ENCODE data around the gene TXNDC15. TPM values are rescaled to one million over a fixed set of nuclear protein-coding genes. Genes with fewer than 3 reads are reported as not detected.

TXNDC15 gene
- total RNA-seq, 1 experiment from 2014 or later = 31.3 TPM

DNA sequence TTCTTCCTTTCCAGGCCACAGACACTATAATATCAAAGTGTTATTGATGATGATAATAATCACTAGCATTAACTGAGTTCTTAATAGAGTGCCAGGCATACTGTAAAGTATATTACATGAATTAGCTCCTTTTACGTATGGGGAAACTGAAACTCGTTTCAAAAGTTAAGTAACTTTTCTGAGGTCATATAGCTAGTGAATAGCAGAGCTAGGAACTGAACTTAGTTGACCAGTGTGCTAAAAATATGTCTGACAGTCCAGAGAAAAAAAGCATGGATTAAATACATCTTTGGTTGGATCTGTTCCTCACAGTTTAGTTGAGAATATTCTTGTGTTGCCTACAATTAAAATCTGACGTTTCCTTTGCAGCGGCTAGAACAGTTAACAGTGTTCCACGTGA, 75.1 kb downstream of the TXNDC15 start:
- Histone ChIP-seq H3K27me3 (ENCODE audit: insufficient read depth, low read length) (no peaks in the 10 kb centered on the region), H3K4me2 (ENCODE audit: insufficient read depth, insufficient read length, low read length) (no peak overlapping the region), H2BK15ac (ENCODE audit: low read depth, low read length) (no peak overlapping the region), H2AFZ (ENCODE audit: low read length) (no peak overlapping the region), H2BK5ac (ENCODE audit: insufficient read length, low read length) (no peak overlapping the region), H4K20me1 (ENCODE audit: control insufficient read depth, insufficient read depth, insufficient read length) (no peaks in the 10 kb centered on the region), H4K91ac (ENCODE audit: insufficient read length, low read depth, low read length) (no peak overlapping the region), H3K79me1 (ENCODE audit: insufficient read depth, low read depth, low read length, poor library complexity, severe bottlenecking) (no peaks in the 10 kb centered on the region), H4K8ac (replicated peaks; ENCODE audit: insufficient read length, low read depth, low read length) (no peak overlapping the region), H3K56ac (ENCODE audit: insufficient read length, low read depth, low read length) (no peak overlapping the region), H4K5ac (ENCODE audit: insufficient read length, low read depth, low read length) (no peak overlapping the region), H2BK20ac (ENCODE audit: low read depth, low read length, poor library complexity, severe bottlenecking) (no peak overlapping the region), H3K4ac (ENCODE audit: low read depth, low read length) (no peak overlapping the region), H3T11ph (ENCODE audit: low read length) (no peak overlapping the region), H3K79me2 (ENCODE audit: insufficient read depth, low read length) (no peaks in the 10 kb centered on the region), H3K9ac (ENCODE audit: extremely low read depth, insufficient read length, low read length) (no peak overlapping the region), H3K27ac (ENCODE audit: insufficient read length, low read depth, low read length) (no peak overlapping the region), H3K23ac (ENCODE audit: insufficient read length, low read depth, low read length) (no peak overlapping the region), H2AK5ac (ENCODE audit: insufficient read length, low read length) (no peak overlapping the region), H3K23me2 (ENCODE audit: insufficient read length, low read depth, low read length, poor library complexity, severe bottlenecking) (no peaks in the 10 kb centered on the region), H3K18ac (ENCODE audit: insufficient read length, low read depth, low read length) (no peak overlapping the region), H2BK12ac (ENCODE audit: insufficient read length, low read depth, low read length) (no peak overlapping the region), H2BK120ac (ENCODE audit: low read depth, low read length, poor library complexity, severe bottlenecking) (no peak overlapping the region), H3K14ac (ENCODE audit: insufficient read depth, low read length) (no peak overlapping the region), H3K4me1 (ENCODE audit: insufficient read depth, low read length) (no peaks in the 10 kb centered on the region), H3K9me3 (ENCODE audit: control insufficient read depth, low read depth, low read length) (no peaks in the 10 kb centered on the region)
- peaks cover 2 to 6% (median 3%) of the 10 kb centered on the region in 3 experiments; a peak in 5 of 7 replicates for H3K36me3 Mint-ChIP-seq (ENCODE audit: insufficient read depth in 1 of 3, low read depth in 3 of 3)
- H3K9me3 Mint-ChIP-seq = peaks cover 0 to 3% of the 10 kb centered on the region in 2 experiments; a peak in 2 of 5 replicates
- DNase-seq = no peak
- no peak overlapping the region for H3K27ac Mint-ChIP-seq
- no CpG with 5 or more reads among the region's 5 CpGs for WGBS (ENCODE audit: extremely low coverage, insufficient read length, low lambda C conversion rate)
- H3K4me1 Mint-ChIP-seq = peaks cover 0 to 2% of the 10 kb centered on the region in 2 experiments; a peak in 1 of 4 replicates
- H3K4me3 Mint-ChIP-seq = no peak overlapping the region
- TF ChIP-seq, protein P1, sequence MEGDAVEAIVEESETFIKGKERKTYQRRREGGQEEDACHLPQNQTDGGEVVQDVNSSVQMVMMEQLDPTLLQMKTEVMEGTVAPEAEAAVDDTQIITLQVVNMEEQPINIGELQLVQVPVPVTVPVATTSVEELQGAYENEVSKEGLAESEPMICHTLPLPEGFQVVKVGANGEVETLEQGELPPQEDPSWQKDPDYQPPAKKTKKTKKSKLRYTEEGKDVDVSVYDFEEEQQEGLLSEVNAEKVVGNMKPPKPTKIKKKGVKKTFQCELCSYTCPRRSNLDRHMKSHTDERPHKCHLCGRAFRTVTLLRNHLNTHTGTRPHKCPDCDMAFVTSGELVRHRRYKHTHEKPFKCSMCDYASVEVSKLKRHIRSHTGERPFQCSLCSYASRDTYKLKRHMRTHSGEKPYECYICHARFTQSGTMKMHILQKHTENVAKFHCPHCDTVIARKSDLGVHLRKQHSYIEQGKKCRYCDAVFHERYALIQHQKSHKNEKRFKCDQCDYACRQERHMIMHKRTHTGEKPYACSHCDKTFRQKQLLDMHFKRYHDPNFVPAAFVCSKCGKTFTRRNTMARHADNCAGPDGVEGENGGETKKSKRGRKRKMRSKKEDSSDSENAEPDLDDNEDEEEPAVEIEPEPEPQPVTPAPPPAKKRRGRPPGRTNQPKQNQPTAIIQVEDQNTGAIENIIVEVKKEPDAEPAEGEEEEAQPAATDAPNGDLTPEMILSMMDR (conservative IDR thresholded peaks at IDR 0.05) = no peak
- H3K27me3 Mint-ChIP-seq (ENCODE audit: low read depth) = no peaks in the 10 kb centered on the region

Small RNA genes lying within 50 kb of the gene (microRNA-seq; reads per million reads assigned to microRNA genes)
- not detected for gene MIR4461 (ENCODE audit: borderline microRNAs expressed)

Other genes with a start within 250 kb of the TXNDC15 start
- gene SAR1B, start 241.5 kb upstream of the TXNDC15 start, total RNA-seq (2021) = 29.2 and 34.3 TPM in 2 replicates
- gene SEC24A, start 225.6 kb upstream of the TXNDC15 start, total RNA-seq (2021) = 30.4 and 31.4 TPM in 2 replicates
- gene CAMLG, start 135.8 kb upstream of the TXNDC15 start, total RNA-seq (2021) = 33.1 and 34.5 TPM in 2 replicates
- 90.3 and 93.8 TPM in 2 replicates for gene DDX46, start 115.6 kb upstream of the TXNDC15 start, total RNA-seq (2021)
- 22.5 and 22.6 TPM in 2 replicates for gene C5orf24, start 28.4 kb upstream of the TXNDC15 start, total RNA-seq (2021)
- 11.0 and 11.9 TPM in 2 replicates for gene PCBD2, start 30.8 kb downstream of the TXNDC15 start, total RNA-seq (2021)
- gene CATSPER3, start 93.5 kb downstream of the TXNDC15 start, total RNA-seq (2021) = 0.31 and 0.50 TPM in 2 replicates
- not detected in 2 replicates for gene PITX1, start 159.9 kb downstream of the TXNDC15 start, total RNA-seq (2021)